G401 (cell line): Measurements from ENCODE around the gene NISCH. TPM values are rescaled to one million over a fixed set of nuclear protein-coding genes. Genes with fewer than 3 reads are reported as not detected.

ENCODE experiments used
- DNase-seq: peaks from one replicate; pipeline ENCODE4 v3.0.0-alpha.2; 2015; ENCODE audit warnings: low spot score
- in situ Hi-C: cut with HindIII; loops from 2 replicates; pipeline ENCODE4 v1.10.0; 2016; ENCODE audit warnings: low sequenced_read_pairs, mixed read lengths
- total RNA-seq: library from RNA; depleted of rRNA; stranded (reverse); fragments of >200 nt; shearing (Covaris generic); gene quantifications from 2 replicates; pipeline ENCODE4 v1.2.3, GENCODE V29; 2014

Gene NISCH
- total RNA-seq, 1 experiment from 2014 or later: 28.9 TPM

DNA sequence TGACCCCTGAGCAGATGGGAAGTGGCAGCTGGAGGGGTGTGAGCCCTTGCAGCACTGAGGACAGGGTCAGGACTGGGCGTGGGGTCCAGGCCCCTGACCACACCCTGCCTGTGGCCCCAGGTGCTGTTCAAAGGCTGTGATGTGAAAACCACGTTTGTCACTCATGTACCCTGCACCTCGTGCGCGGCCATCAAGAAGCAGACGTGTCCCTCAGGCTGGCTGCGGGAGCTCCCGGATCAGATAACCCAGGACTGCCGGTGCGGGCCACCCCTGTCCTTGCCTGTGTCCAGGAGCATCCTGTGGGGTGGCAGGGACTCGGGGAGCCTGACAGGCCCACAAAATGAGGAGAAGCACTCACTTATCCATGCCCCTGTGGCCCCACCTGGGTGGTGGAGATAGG is 45.6 kb downstream of the NISCH start:
- in situ Hi-C loops: no loop called here
- no peak for DNase-seq

- no peak for DNase-seq
- in situ Hi-C loops: no loop called here
Observed at GRCh38 chr3:52502001-52502400, 46.6 kb downstream of the NISCH start.

DNA sequence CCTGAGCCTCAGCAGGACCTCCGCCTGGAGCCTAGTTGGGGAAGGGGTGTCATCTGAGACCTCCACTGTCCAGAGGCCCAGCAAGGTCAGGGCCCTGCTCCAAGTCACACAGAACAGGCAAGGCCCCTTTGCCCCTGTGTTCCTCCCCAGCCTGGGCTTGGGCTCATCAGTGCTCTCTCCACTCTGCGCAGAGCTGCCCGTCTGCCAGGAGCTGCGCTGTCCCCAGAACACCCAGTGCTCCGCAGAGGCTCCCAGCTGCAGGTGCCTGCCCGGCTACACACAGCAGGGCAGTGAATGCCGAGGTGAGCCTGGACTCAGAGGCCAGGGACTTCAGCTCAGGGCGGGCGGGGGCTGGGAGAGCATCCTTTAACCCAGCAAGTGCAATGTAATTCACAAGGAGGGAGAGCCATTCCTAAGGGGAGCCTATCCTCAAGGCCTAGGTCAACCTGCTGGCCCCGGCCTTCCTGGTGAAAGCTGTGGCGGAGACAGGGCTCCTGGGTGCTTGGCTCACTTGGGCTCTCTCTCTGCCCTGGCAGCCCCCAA is 47.5 kb downstream of the NISCH start:
- in situ Hi-C loops: no loop called here
- DNase-seq: no peak

- DNase-seq: no peak
- in situ Hi-C loops: no loop called here
Observed at GRCh38 chr3:52503788-52504424, 48.5 kb downstream of the NISCH start.

DNA sequence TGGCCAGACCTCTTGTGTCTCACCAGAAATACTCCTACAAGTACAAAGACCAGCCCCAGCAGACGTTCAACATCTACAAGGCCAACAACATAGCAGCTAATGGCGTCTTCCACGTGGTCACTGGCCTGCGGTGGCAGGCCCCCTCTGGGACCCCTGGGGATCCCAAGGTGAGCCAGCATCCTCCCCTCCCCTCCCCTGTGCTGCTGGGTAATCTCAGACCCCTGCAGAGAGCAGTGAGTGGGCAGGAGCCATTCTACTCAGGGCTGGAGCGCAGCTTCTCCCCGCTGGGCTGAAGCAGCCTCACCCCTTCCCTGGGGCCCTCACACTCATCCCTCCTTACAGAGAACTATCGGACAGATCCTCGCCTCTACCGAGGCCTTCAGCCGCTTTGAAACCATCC is 49.6 kb downstream of the NISCH start:
- in situ Hi-C loops: no loop called here
- no peak for DNase-seq

- DNase-seq: no peak
Observed at GRCh38 chr3:52506266-52506966, 51.0 kb downstream of the NISCH start.

DNA sequence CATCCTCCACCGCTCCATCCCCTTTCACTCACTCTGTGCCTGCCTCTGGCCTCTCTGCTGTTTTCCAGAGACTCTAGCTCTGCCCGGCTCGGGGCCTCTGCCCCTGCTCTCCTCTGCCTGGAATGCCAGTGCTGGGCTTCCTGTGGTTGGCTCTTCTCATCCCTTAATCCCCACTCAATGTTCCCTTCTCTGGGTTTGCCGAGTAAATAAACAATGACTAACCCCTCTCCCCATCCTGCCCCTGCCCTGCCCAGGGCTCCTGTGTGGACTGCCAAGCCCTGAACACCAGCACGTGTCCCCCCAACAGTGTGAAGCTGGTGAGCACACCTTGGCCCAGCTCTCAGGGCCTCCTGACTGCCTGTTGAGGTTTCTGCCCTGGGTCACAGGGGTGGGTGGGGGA is 52.0 kb downstream of the NISCH start:
- DNase-seq: no peak
- in situ Hi-C loops: no loop called here

More at GRCh38 chr3:52506266-52506966, 51.0 kb downstream of the NISCH start:
- in situ Hi-C loops: no loop called here

DNA sequence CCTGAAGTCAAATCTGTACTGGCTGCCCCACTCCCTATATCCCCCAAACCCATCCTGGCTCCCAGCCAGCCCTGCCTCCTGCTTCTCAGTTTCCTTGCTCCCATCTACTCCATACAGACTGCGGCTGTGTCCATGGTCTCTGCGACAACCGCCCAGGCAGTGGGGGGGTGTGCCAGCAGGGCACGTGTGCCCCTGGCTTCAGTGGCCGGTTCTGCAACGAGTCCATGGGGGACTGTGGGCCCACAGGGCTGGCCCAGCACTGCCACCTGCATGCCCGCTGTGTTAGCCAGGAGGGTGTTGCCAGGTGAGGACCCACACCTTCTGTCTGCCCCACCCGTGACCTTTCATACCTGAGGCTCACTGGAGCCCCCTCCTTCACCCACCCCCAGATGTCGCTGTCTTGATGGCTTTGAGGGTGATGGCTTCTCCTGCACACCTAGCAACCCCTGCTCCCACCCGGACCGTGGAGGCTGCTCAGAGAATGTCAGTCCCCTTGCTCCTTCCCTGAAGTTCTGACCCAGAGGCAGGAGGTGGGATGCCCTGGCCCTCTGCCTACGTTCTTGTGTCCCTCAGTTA is 54.4 kb downstream of the NISCH start:
- no peak for DNase-seq
- in situ Hi-C loops: no loop called here

GRCh38 chr3:52511509-52511908 is 56.1 kb downstream of the NISCH start:
- no peak for DNase-seq
- in situ Hi-C loops: no loop called here

DNA sequence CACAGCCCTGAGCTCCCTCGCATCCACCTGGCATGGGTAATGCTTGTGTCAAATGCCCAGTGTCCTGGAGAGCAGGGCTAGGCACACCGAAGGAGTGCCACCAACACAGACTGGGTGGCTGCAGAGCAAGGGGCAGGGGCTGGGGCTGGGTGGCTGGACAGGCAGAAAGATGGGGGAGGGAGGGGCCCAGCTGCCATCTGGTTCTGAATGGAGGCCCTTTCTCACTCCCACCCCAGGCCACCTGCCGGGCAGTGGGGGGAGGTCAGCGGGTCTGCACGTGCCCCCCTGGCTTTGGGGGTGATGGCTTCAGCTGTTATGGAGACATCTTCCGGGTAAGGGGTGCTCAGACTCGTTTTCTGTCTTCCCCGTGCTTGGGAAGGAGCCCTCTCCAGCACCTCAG is 56.7 kb downstream of the NISCH start:
- in situ Hi-C loops: no loop called here
- DNase-seq: no peak

GRCh38 chr3:52512727-52513126 is 57.3 kb downstream of the NISCH start:
- no peak for DNase-seq
- in situ Hi-C loops: no loop called here

DNA sequence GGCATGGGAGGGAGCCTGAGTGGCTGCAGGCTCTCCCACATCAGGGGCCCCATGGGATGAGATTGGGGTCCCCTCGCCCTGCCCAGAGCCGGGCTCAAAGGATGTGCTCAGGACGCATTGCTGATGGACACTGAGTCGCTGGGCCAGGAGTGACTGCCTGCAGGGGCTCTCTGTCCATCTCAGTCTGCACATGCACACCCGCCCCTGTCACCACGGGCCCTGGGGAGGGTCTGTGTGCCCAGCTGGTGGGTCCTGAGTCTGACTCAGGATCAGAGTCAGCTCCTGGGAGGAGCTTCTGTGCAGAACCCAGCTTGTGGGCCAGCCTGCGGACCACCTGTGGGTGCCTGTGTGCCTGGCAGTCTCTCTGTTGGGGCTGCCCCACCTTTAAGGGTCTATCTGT is 57.9 kb downstream of the NISCH start:
- in situ Hi-C loops: no loop called here
- no peak for DNase-seq

GRCh38 chr3:52514576-52514975 is 59.2 kb downstream of the NISCH start:
- no peak for DNase-seq
- in situ Hi-C loops: no loop called here

DNA sequence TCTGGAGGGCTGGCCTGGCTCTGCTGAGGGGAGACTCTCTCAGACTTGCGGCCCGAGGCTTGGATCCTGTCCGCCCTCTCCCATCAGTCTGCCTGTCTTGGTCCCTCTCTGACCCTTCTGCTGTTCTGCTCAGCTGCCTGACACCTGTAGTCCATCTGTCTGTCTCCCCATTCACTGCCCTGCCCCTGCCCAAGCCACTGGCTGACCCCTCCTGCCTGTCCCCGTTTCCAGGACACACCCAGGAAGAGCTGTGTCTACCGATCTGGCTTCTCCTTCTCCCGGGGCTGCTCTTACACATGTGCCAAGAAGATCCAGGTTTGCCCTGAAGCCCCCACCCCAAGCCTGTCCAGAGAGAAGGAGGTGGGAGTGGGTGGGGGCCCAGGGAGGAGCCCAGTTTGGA is 59.8 kb downstream of the NISCH start:
- in situ Hi-C loops: no loop called here
- DNase-seq: no peak

- no peak for DNase-seq
- in situ Hi-C loops: no loop called here
Observed at GRCh38 chr3:52516509-52517195, 61.2 kb downstream of the NISCH start.

DNA sequence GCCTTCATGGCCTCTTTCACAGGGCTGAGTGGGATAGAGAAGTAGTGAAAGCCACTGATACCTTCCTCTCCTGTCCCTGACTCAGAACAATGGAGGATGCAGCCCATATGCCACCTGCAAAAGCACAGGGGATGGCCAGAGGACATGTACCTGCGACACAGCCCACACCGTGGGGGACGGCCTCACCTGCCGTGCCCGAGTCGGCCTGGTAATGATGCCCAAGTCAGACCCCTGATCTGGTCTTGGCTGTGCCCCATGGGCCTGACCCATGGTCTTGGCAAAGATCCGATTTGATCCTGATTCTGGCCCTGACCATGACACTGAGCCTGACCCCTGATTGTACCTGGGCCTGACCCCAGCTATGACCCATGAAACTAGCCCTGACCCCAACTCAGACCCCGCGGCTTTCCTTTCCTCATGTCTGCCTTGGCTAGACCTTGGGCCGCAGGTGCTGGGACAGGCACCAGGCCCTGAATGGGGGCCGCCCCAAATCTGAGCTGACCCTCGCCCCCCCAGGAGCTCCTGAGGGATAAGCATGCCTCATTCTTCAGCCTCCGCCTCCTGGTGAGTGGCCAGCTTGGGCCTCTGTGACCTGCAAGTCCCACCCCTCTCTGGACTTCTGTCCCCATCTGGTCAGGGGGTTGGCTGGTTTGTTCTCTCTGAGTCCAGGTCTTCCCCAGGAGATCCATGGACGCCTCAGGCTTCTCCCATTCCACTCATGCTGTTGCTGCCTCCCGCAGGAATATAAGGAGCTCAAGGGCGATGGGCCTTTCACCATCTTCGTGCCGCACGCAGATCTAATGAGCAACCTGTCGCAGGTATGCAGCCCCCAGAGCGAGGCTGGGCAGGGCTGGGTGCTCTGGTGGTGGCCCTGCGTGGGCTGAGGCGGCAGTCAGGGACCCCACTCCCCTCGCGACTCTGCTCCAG is 62.7 kb downstream of the NISCH start:
- no peak for DNase-seq
- in situ Hi-C loops: no loop called here

DNA sequence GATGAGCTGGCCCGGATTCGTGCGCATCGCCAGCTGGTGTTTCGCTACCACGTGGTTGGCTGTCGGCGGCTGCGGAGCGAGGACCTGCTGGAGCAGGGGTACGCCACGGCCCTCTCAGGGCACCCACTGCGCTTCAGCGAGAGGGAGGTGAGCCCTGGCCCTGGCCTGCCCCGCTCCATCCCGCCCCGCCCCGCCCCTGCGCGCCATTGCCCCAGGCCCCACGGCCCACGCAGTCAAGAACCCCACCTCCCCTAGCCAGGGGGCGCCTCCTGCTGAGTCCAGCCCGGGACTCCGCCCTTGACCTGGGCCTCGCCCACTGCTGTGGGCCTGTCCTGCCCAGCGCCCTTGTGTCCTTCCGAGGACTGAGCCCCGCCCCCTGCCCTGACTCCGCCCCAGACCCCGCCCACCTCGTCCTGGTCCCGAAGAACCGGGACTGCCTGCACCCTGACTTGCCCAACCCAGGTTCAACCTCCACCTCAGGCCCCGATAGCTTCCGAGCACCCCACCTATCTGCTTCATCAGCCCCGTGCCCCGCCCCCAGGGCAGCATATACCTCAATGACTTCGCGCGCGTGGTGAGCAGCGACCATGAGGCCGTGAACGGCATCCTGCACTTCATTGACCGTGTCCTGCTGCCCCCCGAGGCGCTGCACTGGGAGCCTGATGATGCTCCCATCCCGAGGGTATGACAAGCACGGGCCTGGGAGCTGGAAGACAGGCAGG is 63.5 kb downstream of the NISCH start:
- in situ Hi-C loops: no loop called here
- no peak for DNase-seq

DNA sequence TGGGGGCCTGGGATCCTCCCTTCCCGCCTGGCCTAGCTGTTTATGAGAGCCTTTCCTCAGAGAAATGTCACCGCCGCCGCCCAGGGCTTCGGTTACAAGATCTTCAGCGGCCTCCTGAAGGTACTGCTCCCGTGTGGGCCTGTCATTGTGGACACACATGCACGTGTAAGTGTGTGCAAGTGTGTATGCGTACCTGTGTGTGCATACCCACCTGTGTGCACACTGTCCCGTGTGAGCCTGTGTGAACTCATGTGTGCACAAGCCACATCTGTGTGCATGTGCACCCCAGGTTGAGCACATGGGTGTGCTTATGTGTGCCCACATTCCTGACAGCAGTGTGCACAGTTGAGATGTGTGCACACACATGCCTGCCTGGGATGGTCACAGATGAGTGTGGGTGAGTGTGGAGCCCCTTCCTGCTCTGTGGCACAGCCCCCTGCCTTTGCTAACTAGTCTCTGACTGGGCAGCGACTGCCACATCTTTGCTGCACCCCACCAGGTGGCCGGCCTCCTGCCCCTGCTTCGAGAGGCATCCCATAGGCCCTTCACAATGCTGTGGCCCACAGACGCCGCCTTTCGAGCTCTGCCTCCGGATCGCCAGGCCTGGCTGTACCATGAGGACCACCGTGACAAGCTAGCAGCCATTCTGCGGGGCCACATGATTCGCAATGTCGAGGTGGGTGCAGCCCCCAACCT is 64.2 kb downstream of the NISCH start:
- in situ Hi-C loops: no loop called here
- DNase-seq: no peak
